Endodermal cell (in vitro differentiated cells): ENCODE measurements around the gene VAPB. TPM values are rescaled to one million over a fixed set of nuclear protein-coding genes. Genes with fewer than 3 reads are reported as not detected.

Source experiments
- DNase-seq: peaks from one replicate; pipeline ENCODE4 v3.0.0-alpha.2; 2017
- H3K27ac ChIP-seq: 2 replicates; pipeline ENCODE4 v1.5.1; 2013; ENCODE audit warnings: mild to moderate bottlenecking, low read depth, low read length, moderate library complexity
- H3K27me3 ChIP-seq: 2 replicates; pipeline ENCODE4 v1.6.1; 2013; ENCODE audit warnings: mild to moderate bottlenecking, low read length, moderate library complexity; ENCODE audit not compliant: insufficient read depth, control insufficient read depth, poor library complexity, severe bottlenecking
- H3K36me3 ChIP-seq: 2 replicates; pipeline ENCODE4 v1.7.0; 2013; ENCODE audit warnings: mild to moderate bottlenecking, low read length, moderate library complexity; ENCODE audit not compliant: control insufficient read depth, insufficient read depth
- H3K4me1 ChIP-seq: one replicate; pipeline ENCODE4 v1.7.0; 2013; ENCODE audit warnings: low read length; ENCODE audit not compliant: control insufficient read depth, insufficient read depth
- H3K4me3 ChIP-seq: 2 replicates; pipeline ENCODE4 v1.5.1; 2013; ENCODE audit warnings: mild to moderate bottlenecking, low read length, moderate library complexity
- H3K9ac ChIP-seq: 2 replicates; pipeline ENCODE4 v1.6.1; 2013; ENCODE audit warnings: mild to moderate bottlenecking, low read length, moderate library complexity; ENCODE audit not compliant: poor library complexity, severe bottlenecking; ENCODE audit errors: extremely low read depth
- H3K9me3 ChIP-seq: 2 replicates; pipeline ENCODE4 v1.6.1; 2013; ENCODE audit warnings: mild to moderate bottlenecking, low read length, moderate library complexity; ENCODE audit not compliant: control insufficient read depth
- H3K27ac Mint-ChIP-seq: 2 replicates; pipeline ENCODE4 v1.8.0; 2020; ENCODE audit warnings: mixed read lengths
- H3K27me3 Mint-ChIP-seq: 2 replicates; pipeline ENCODE4 v1.8.0; 2021; ENCODE audit warnings: mild to moderate bottlenecking, mixed read lengths; ENCODE audit not compliant: insufficient read depth
- H3K36me3 Mint-ChIP-seq: 2 replicates; pipeline ENCODE4 v1.8.0; 2020; ENCODE audit warnings: low read depth, mixed read lengths
- H3K4me1 Mint-ChIP-seq: 2 replicates; pipeline ENCODE4 v1.8.0; 2020; ENCODE audit warnings: mixed read lengths
- H3K4me3 Mint-ChIP-seq: 2 replicates; pipeline ENCODE4 v1.8.0; 2020; ENCODE audit warnings: mild to moderate bottlenecking, moderate library complexity, mixed read lengths
- H3K9me3 Mint-ChIP-seq: 2 replicates; pipeline ENCODE4 v1.8.0; 2020; ENCODE audit warnings: mild to moderate bottlenecking, mixed read lengths
- CTCF ChIP-seq: fragments of 200-600 bp; sonication (generic); conservative IDR thresholded peaks from 2 replicates; pipeline ENCODE4 v1.5.0; 2021; ENCODE audit warnings: antibody characterized with exemption, mild to moderate bottlenecking
- WGBS, 2 experiments: methylation state at CpG; one replicate each; pipeline versions ENCODE4 v1.1.5 to v1.1.7; 2013; ENCODE audit warnings: missing lambda C conversion rate in 2 of 2, mixed read lengths in 1 of 2; ENCODE audit not compliant: insufficient coverage in 1 of 2, insufficient read length in 1 of 2; 5-methylcytosine and 5-hydroxymethylcytosine counted together
- total RNA-seq, 2 donors: library from RNA; stranded (reverse); fragmentation: NEBNext Ultra II Directional in 1 of 2; extraction: Animal tissue kit (Norgen Biotek cat#: 25700) in 1 of 2; gene quantifications; 2 replicates in 1 of 2; 3 replicates in 1 of 2; pipeline ENCODE4 v1.2.1, GENCODE V29; 2021

The VAPB gene
- total RNA-seq, 2 donors from 2014 or later = 47.3 to 47.5 TPM

GRCh38 chr20:58433029-58433647, 44.1 kb downstream of the VAPB start:
- Histone ChIP-seq H3K27me3 (no peaks in the 10 kb centered on the region), H3K9ac (no peak overlapping the region), H3K27ac (no peak overlapping the region), H3K9me3 (no peaks in the 10 kb centered on the region), H3K36me3 (peaks cover 53% of the 10 kb centered on the region), H3K4me1 (no peaks in the 10 kb centered on the region), H3K4me3 (no peak overlapping the region)
- Mint-ChIP-seq H3K4me1 (peaks cover 22% of the 10 kb centered on the region), H3K27ac (peak overlapping the region; percentile 67), H3K9me3 (no peaks in the 10 kb centered on the region), H3K27me3 (no peaks in the 10 kb centered on the region), H3K4me3 (no peak overlapping the region), H3K36me3 (peaks cover 36% of the 10 kb centered on the region)
- TF ChIP-seq CTCF = no peak
- no peak for DNase-seq
- 97 to 100% methylated on average over 1 to 2 of the region's 2 CpGs for WGBS, 2 experiments

- H3K27ac Mint-ChIP-seq = no peak overlapping the region
- no peaks in the 10 kb centered on the region for H3K27me3 Mint-ChIP-seq
- Histone ChIP-seq H3K9me3 (no peaks in the 10 kb centered on the region), H3K4me1 (no peaks in the 10 kb centered on the region), H3K4me3 (no peak overlapping the region), H3K9ac (no peak overlapping the region), H3K36me3 (peaks cover 52% of the 10 kb centered on the region), H3K27me3 (no peaks in the 10 kb centered on the region), H3K27ac (no peak overlapping the region)
- no peak for TF ChIP-seq CTCF
- H3K36me3 Mint-ChIP-seq = peaks cover 33% of the 10 kb centered on the region
- DNase-seq = no peak
- H3K9me3 Mint-ChIP-seq = no peaks in the 10 kb centered on the region
- H3K4me1 Mint-ChIP-seq = peaks cover 22% of the 10 kb centered on the region
- WGBS, 2 experiments = 71 to 78% methylated on average over 1 of the region's 1 CpG
- H3K4me3 Mint-ChIP-seq = no peak overlapping the region
These were observed 44.7 kb downstream of the VAPB start for GRCh38 chr20:58433759-58434158.

- H3K27me3 ChIP-seq = no peaks in the 10 kb centered on the region
- no peaks in the 10 kb centered on the region for H3K4me1 ChIP-seq
- DNase-seq = no peak
- 92 to 100% methylated on average over 3 to 5 of the region's 5 CpGs for WGBS, 2 experiments
- no peak overlapping the region for H3K27ac ChIP-seq
- H3K4me3 Mint-ChIP-seq = no peak overlapping the region
- peaks cover 22% of the 10 kb centered on the region for H3K4me1 Mint-ChIP-seq
- peaks cover 52% of the 10 kb centered on the region for H3K36me3 ChIP-seq
- H3K9me3 Mint-ChIP-seq = no peaks in the 10 kb centered on the region
- H3K27ac Mint-ChIP-seq = no peak overlapping the region
- H3K27me3 Mint-ChIP-seq = no peaks in the 10 kb centered on the region
- no peaks in the 10 kb centered on the region for H3K9me3 ChIP-seq
- H3K4me3 ChIP-seq = no peak overlapping the region
- TF ChIP-seq CTCF = no peak
- H3K36me3 Mint-ChIP-seq = peaks cover 31% of the 10 kb centered on the region
- H3K9ac ChIP-seq = no peak overlapping the region
These were observed 45.3 kb downstream of the VAPB start for GRCh38 chr20:58434326-58434725.
